COLO668 (cell line): ENCODE measurements around the gene INTS6L.

ENCODE experiments used
- DNase-seq: peaks from one replicate; lab custom pipeline; 2025; ENCODE audit not compliant: unreplicated experiment; lab: John Stamatoyannopoulos, UW

The INTS6L gene

GRCh38 chrX:135520553-135521404 lies at the start of gene INTS6L:
Gene INTS6L, plus strand, starts transcription at chrX:135520660. Its CDS starts 333 bp downstream, at chrX:135520993.
- DNase-seq, result peak; percentile 11

GRCh38 chrX:135476378-135476777 lies 44.1 kb upstream of the INTS6L start:
- no peak for DNase-seq

- peak; percentile 34 for DNase-seq
Measured at GRCh38 chrX:135477576-135477975, 42.9 kb upstream of the INTS6L start.

- no peak for DNase-seq
Measured at GRCh38 chrX:135480076-135480475, 40.4 kb upstream of the INTS6L start.

- peak; percentile 11 for DNase-seq
Measured at GRCh38 chrX:135481696-135482179, 38.7 kb upstream of the INTS6L start.

- no peak for DNase-seq
Measured at GRCh38 chrX:135484641-135485289, 35.7 kb upstream of the INTS6L start.

GRCh38 chrX:135489542-135489941 lies 30.9 kb upstream of the INTS6L start:
- no peak for DNase-seq

GRCh38 chrX:135490979-135491514 lies 29.4 kb upstream of the INTS6L start:
- DNase-seq, result no peak

- no peak for DNase-seq
Measured at GRCh38 chrX:135494453-135494852, 26.0 kb upstream of the INTS6L start.

- no peak for DNase-seq
Measured at GRCh38 chrX:135497736-135498135, 22.7 kb upstream of the INTS6L start.

- no peak for DNase-seq
Measured at GRCh38 chrX:135498236-135498635, 22.2 kb upstream of the INTS6L start.

- DNase-seq, result no peak
Measured at GRCh38 chrX:135505351-135505750, 15.1 kb upstream of the INTS6L start.

- no peak for DNase-seq
Measured at GRCh38 chrX:135509885-135510284, 10.6 kb upstream of the INTS6L start.

- DNase-seq, result no peak
Measured at GRCh38 chrX:135512508-135513129, 7.8 kb upstream of the INTS6L start.

GRCh38 chrX:135513130-135513515 lies 7.3 kb upstream of the INTS6L start:
- no peak for DNase-seq

GRCh38 chrX:135516376-135516775 lies 4.1 kb upstream of the INTS6L start:
- DNase-seq, result no peak

GRCh38 chrX:135518161-135518560 lies 2.3 kb upstream of the INTS6L start:
- no peak for DNase-seq

- no peak for DNase-seq
Measured at GRCh38 chrX:135520022-135520552, 373 bp upstream of the INTS6L start.

GRCh38 chrX:135521405-135522131 lies 1.1 kb downstream of the INTS6L start:
- DNase-seq, result peak; percentile 46

GRCh38 chrX:135522132-135522530 lies 1.7 kb downstream of the INTS6L start:
- DNase-seq, result no peak
